ENCODE results near the gene RAF1.
A peak's percentile ranks its signal among the peaks of the same experiment; 100 is the strongest.
"Not testable (repeated sequence)": the region's sequence is repeated elsewhere in the genome, so short reads cannot be mapped to it uniquely, and the experiment has no call there.

The RAF1 gene

DNA sequence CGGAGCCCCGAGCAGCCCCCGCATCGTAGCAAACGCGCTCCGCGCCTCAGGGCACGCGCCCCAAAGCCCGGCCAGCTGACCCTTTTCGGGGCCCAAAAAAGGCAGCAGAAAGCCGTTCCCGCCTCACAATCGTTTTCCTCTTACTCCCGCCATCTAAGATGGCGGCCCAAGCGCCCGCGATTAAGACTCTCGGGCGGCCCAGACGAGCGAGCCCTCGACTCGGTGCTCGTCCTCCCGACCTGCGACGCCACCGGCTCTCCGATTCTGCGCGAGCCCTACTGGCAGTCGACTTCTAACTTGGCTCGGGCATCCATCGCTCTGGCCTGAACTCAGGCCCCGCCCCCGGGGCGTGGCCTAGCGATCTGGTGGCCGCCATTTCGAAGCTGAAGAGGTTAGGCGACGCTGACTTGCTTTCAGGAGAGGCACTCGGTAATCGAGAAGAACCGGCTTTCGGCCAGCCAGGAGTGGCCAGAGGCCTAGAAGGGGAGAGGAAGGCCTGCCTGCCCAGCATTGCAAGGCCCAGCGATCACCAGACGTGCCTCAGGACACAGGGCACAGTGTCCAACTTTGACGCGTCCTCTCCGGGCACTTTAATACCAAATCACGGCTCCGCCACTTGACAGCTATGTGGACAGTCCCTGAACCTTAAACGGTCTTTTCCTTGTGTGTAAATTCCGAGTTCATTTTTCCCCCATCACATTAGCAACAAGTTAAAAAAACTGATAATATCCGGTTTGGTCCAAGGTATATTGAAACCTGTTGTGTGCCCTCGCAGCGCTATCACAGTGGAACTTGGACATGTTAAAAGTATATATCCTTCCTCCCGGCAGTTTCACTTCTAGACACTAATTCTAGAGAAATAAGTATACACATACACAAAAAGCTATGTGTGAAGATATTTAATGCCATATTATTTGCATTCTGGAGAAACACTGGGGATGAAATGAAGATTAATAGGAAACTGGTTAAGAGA lies at the start of gene RAF1:
Gene RAF1 (minus strand): TSS at position 182 of the 973 bp plus-strand sequence. CDS start 45,396 bp downstream, outside the sequence.
- DNase-seq: peak; percentile 97

DNA sequence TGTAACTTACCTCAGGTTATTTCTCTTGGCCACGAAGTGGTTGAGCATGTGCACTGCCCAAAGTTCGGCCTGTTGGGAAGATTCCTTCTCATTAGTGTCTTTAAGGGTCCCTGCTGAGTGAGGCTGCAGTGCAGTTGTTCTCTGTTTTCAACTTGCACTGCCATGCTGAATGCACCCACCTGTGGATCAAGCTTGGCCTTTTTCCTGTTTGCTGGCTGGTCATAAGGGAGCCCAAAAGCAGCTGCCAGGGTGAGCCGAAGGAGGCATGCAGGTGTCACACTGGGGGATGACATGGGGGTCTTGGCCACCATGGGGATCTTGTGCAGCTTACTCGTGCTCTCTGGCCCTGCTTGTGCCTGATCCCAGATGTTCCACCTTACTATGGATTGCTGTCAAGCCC lies 46.1 kb upstream of the RAF1 start:
- DNase-seq: no peak

DNA sequence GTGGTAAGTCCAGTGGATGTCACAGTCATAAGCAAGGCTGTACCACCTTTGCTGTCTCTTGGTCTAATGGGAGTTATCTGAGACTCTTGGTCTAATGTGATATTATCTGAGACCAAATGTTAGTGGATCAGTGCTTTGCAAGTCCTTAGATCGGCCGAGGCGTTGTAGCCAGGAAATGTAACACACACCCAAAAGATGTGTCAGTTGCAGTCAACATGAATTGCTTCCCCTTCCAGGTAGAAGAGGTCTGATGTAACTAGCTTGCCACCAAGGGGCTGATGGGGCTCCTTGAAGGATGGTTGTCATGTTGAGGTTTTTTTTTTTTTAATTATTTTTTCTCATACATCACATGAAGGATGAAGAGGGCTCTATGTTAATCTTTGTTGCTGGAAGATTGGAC lies 45.4 kb upstream of the RAF1 start:
- no peak for DNase-seq

DNA sequence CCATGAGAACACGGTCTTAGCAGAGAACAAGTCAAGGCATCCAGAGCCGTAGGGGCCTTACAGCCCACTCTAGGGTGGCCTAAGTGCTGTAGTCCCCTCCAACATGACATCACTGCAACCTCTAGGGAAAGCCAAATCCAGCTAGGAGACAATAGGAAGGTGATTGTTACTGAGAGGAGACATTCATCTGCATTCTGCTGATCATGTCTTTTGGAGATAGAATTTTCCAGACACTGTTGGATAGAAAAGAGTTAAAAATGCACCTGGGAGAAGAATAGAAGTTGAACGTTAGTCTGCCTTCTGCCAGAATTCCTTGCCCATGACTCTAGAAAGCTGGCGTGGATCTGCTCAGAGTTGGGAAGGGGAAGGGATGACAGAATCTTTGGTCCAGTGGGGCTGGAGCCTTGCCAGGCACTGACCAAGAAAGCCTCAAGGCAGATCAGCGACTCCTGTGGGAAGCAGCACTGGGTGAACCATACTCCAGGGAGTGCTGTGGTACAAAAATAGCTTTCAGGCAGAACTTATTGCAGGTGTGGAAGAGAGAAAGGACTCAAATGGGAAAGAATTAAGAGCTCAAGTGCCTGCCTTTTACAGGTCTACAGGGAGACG lies 44.8 kb upstream of the RAF1 start:
- peak; percentile 81 for DNase-seq

DNA sequence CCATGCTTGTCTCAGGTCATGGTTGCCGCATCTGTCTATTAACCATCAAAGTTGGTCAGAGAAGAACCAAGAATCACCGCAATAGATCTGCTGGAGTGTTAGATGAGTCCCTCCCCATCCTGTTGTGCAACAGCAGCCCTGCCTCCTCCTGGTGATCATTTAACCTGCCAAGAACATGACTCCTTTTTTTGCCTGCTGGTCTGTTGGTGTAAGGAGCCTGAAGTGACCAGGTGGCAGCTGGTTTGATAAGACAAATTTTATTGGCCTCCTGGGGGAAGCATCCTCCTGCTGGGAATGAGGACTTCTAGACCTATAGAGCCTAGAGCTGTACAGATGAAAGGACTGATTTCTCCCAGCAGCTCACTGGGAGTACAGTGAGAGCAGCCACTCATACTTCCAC lies 43.5 kb upstream of the RAF1 start:
- DNase-seq: no peak

DNA sequence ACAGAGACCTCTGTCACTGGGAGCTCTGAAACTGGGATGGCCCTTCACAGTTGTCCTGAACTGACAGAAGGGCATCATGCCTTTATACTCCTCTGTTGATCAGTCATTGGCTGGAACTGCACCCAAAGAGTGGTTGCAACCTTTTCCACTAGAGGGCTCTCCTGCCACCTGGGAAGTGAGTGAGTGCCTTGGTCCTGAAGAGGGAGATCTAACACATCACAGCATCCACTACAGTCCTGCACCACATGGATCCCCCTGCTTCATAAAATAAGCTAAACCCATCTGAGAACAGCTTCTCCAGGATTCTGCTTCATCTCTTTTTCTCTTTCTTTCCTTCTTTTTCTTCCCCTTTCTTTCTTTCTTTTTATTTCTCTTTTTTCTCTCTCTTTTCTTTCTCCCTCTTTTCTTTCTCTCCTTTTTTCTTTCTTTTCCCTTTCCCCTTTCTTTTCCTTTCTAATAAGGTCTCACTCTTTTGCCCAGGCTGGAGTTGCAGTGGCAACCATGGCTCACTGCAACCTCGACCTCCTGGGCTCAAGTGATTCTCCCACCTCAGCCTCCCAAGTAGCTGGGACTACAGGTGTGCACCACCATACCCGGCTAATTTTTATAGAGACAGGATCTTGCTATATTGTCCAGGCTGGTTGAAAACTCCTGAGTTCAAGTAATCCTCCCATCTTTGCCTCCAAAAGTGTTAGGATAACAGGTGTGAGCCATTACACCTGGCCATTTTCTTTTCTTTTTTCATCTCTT lies 42.8 kb upstream of the RAF1 start:
- DNase-seq: peak; percentile 75

DNA sequence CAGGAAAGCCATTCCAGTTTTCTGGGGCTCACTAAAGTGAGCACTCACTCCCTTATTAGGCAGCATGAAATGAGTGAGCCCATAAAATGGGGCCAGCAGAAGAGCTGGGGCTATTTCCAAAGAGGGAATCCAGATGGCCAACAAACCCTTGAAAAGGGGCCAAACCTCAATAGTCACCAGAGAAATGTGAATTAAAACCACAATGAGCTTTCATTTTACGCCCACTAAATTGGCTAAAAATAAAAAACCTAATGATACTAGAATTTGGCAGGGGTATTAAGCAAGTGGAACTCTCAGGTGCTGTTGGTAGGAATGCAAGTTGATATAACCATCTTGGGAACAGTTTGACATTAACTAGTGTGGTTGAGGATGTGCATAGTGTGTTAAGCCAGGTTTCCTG lies 42.1 kb upstream of the RAF1 start:
- peak; percentile 74 for DNase-seq

DNA sequence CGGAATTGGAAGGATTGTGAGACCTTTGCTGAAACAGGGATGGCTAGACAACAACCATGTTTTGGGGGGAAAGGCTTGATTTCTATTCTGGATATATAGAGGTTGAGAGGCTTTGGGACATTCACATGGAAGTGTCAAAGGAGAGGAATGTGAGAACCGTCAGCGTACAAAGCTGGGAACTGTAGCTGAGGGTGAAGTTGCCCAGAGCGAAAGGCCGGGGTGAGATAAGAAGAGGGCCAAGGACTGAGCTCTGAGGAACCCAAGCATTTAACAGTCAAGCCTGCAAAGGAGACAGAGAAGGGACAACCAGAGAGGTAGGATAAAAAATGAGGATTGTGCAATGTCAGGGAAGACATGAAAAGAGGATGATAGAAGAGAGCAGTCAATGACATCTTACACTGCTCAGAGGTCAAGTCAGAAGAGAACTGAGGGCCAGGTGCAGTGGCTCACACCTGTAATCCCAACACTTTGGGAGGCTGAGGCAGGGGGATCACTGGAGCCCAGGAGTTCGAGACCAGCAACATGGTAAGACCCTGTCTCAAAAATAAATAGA lies 41.5 kb upstream of the RAF1 start:
- no peak for DNase-seq

DNA sequence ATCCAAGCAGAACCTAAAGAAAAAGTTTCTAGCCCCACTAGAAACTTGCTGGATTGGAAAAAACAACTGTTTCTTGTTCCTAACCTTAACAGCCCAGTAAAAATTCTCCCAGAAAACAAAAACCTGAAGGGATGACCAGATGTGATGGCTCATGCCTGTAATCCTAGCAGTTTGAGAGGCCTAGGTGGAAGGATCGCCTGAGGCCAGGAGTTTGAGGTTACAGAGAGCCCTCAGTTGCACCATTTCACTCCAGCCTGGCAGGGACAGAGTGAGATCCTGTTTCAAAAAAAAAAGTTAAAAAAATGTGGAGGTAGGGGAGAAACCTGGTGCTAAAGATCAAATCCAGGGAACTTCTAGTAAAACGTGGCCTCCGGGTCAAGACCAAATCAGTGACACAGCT lies 38.6 kb upstream of the RAF1 start:
- DNase-seq: no peak

DNA sequence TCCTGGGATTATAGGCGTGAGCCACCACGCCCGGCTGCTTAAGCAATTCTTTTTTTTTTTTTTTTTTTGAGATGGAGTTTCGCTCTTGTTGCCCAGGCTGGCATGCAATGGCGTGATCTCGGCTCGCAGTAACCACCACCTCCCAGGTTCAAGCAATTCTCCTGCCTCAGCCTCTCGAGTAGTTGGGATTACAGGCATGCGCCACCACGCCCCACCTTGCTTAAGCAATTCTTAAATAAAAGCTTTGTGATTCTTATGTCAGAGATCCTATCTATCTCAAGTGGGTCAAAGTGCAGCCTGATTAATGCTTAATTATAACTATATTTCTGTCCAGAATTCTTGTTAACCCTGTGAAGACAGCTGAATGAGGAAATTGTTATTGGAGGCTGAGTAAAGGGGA lies 37.7 kb upstream of the RAF1 start:
- DNase-seq: not testable (repeated sequence)

DNA sequence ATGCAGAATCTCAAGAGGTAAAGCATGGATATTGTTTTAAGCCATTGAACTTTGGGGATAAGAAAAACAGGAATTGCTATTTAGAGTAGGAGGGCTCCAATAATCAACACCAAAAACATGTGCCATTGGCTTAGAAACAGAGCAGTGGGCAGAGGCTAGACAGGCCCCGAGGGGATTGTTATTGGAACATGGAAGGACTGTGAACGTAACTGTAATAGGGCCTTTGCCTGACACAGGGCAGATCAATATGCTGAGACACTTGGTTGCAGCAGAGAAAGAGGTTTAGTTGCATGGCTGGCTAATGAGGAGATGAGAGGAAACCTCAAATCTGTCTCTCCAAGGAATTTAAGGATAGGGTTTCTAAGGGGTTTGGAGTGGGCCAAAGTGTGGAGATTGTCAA lies 36.9 kb upstream of the RAF1 start:
- no peak for DNase-seq

DNA sequence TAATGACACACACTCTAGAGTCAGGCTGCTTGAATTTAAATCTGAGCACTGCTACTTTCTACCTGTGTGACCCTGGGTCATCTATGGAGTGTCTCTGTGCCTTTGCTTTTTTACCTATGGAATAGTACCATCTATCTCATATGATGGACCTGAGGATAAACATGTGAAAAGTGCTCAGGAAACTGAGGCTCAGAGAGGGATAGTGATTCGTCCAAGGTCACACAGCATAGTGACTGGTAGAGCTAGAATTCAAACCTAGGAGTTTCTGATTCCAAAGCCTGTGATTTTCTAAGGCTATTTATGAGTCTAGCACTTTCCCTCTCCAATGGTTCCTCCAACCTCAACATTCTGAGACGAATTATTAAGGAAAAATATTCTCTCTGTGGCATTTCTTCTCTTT lies 32.0 kb upstream of the RAF1 start:
- DNase-seq: no peak

DNA sequence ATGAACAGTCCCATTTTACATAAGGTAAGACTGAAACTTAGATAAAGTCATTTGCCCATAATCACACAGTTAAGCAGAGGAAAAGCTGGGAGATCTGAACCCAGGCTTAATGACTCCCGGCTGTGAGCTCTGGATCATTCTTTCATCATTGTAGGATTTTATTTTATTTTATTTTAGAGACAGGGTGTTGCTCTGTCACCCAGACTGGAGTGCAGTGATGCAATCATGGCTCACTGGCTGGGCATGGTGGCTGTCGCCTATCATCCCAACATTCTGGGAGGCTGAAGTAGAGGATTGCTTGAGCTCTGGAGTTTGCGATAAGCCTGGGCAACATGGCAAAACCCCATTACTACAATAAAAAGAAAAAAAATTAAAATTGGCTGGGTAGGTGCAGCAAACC lies 31.2 kb upstream of the RAF1 start:
- DNase-seq: no peak

DNA sequence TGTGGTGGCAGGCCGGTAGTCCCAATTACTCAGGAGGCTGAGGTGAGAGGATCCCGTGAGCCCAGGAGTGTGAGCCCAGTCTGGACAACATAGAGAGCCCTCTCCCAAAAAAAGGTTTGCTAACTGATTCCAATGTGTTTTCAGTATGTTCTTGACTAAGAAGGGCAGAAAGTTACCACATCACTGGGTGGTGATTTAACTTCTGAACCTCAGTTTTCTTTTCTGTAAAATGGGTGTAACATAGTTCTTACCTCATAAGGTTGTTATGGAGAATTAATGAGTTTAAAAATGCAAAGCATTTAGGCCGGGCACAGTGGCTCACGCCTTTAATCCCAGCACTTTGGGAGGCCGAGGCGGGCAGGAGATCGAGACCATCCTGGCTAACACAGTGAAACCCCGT lies 28.5 kb upstream of the RAF1 start:
- no peak for DNase-seq

DNA sequence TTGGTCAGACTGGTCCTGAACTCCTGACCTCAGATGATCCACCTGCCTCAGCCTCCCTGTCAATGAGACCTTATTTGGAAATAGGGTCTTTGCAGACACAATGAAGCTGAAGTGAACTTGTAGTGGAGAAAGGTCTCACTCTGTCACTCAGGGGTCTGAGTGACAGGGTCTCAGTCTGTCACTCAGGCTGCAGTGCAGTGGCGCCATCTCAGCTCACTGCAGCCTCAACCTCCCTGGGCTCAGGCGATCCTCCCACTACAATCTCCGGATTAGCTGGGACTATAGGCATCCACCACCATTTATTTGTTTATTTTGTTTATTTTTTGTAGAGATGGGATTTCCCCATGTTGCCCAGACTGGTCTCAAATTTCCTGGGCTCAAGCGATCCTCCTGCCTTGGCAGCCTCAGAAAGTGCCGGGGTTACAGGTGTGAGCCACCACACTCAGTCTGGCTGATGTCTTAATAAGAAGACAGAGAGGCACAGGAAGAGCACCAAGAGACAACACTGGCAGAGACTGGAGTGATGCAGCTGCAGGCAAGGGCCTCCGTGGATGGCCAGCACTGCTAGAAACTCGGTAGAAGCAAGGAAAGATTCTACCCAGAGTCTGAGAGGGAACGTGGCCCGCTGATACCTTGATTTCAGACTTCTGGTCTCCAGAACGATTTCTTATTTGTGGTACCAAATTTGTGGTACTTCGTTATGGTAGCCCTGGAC lies 26.2 kb upstream of the RAF1 start:
- no peak for DNase-seq

DNA sequence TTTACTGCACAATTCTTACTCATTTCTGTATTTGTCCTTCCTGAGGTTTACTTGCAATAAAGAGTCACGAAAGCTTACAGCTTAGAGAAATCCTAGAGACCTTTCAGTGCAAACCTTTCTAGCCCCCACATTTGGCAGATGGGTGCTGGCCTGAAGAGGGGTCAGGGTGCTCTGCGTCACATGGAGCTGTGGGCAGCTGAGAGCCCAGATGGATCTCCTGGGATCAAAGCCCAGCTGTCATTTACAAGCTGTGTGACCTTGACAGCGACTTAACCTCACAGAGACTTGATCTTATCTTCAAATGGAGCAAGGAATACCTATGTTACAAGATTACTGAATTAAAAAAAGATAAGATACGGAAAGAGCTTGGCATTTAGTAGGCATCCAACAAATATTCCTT lies 24.0 kb upstream of the RAF1 start:
- no peak for DNase-seq

DNA sequence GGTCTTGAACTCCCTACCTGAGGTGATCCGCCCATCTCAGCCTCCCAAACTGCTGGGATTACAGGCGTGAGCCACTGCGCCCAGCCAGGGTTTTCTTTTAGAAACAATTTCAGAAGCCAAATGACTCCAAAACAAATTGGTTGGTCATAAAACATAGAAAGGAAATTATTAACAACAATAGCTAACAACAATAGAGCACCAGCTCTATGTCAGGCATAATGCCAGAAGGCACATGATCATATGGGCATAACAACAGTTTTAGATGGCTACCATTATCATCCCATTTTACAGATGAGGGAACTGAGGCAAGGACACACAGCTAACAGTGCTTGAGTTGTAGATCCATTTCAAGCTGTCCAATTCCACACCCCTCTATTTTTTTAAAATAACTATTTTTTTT lies 22.2 kb upstream of the RAF1 start:
- no peak for DNase-seq

DNA sequence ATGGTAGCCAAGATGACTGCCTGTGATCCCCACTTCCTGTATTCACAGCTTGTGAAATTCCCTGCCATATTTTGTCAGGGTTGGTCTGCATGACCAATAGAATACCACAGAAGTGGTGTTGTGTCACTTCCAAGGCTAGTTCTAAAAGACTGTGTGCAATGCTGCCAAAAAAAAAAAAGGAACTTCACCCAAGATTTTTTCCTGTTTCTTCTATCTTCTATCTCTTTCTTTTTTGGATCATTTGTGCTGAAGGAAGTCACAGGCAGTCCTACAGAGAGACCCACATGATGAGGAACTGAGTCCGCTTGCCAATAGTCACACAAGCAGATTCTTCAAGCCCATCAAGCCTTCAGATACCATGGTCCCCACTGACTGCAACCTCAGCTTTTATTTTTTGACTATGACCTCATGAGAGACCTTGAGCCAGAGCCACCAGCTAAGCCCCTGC lies 18.1 kb upstream of the RAF1 start:
- peak; percentile 74 for DNase-seq

DNA sequence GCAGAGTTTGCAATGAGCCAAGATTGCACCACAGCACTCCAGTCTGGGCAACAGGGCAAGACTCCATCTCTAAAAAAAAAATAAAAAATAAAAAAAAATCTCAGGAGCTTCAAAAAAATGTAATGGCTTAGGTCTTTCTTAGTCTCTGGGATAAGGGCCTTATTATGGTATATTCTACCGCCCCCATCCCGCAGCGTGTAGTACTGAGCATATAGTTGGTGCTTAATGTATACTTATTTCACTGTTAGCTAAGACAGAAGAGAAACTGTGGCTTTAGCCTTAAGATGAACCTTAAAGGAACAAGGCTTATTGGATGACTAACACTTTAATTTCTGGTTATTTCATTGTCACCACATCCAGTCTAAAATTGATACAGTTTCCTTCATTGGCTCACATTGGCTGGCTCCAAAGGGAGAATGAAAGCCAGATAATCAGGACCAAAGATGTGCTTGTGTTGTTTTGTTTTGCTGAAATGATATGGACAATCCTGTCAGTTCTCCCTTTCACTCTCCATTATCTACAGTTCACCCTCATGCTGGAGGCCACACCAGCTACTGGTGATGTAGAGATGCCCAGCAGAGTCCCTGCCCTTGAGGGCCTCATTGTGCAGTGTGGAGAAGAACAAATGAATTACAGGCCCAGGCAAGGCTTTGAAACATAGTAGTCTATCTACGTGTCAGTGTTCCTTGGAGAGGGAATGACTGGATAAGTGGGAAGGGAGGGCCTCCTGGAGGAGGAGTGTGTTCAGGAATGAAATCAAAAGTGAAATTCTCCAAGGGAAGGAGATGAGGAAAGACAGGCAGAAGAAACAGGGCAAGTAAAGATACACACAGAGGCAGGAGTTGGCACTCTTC lies 17.4 kb upstream of the RAF1 start:
- no peak for DNase-seq

DNA sequence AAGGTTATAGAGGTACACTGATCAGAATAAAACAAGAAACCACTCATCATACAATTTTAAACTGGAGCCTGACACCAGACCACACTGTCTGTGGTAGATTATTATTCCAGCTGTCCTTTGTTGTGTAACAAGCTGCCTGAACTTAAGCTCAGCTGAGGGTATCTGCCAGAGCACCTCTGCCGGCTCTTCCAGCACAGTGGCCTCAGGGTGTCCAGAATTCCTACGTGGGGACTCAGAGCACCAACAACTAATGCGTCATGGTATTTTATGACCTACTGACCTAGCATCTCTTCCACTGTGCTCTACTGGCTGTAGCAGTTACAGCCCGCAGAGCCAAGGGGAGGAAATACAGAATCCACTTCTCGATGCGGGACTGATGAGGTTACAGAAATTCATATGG lies 15.6 kb upstream of the RAF1 start:
- peak; percentile 66 for DNase-seq

DNA sequence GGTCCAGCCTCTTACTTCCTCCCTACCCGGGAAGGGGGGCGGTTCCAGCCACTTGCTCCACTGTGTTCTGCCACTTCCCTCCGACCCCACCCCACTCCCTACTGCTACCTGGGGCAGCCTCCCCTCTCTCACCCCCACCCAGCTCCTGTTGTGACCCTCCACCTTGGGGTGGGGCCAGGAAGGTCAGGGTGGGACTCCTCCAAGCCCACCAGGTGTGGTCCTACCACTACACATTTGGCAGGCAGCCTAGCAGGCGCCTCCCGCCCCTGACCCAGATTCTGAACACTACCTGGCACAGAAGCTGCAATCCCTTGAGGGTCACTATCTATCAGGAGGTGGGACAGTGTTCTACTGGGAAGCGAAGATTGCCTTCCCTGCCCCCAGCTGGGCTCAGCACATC lies 13.7 kb upstream of the RAF1 start:
- DNase-seq: no peak

All from fibroblast of upper back skin (primary cell).